Sigmoid colon (tissue), 3 donors: ENCODE measurements around the gene GSAP.
"Not testable (repeated sequence)": the region's sequence is repeated elsewhere in the genome, so short reads cannot be mapped to it uniquely, and the experiment has no call there.

Experiments used
- CTCF ChIP-seq, 4 experiments: fragments of 450-650 bp in 3 of 4; fragments of 200-600 bp in 1 of 4; IDR thresholded peaks; one replicate each; pipeline ENCODE4 v1.5.1; 2016 to 2019; ENCODE audit warnings: antibody characterized with exemption in 4 of 4, mild to moderate bottlenecking in 3 of 4, moderate library complexity in 2 of 4
- POLR2A ChIP-seq, 2 donors: fragments of 450-650 bp; IDR thresholded peaks; one replicate each; pipeline ENCODE4 v1.6.1; 2016; ENCODE audit warnings: antibody characterized with exemption in 2 of 2, mild to moderate bottlenecking in 2 of 2, moderate library complexity in 2 of 2

- TF ChIP-seq CTCF, POLR2A (IDR thresholded peaks at IDR 0.05): not testable (repeated sequence)
These were observed 140.5 kb downstream of the GSAP start for GRCh38 chr7:77275663-77276062.
